Activated naive CD4-positive, alpha-beta T cell treated with anti-CD3 and anti-CD28 coated beads, Interleukin-2, amount 50 U/mL, for 16 hours (primary cell): Measurements from ENCODE around the gene PALM3.
"Not testable (repeated sequence)": the region's sequence is repeated elsewhere in the genome, so short reads cannot be mapped to it uniquely, and the experiment has no call there.

Experiments used
- DNase-seq: peaks from one replicate; pipeline ENCODE4 v3.0.0-alpha.2; 2020

The PALM3 gene

DNA sequence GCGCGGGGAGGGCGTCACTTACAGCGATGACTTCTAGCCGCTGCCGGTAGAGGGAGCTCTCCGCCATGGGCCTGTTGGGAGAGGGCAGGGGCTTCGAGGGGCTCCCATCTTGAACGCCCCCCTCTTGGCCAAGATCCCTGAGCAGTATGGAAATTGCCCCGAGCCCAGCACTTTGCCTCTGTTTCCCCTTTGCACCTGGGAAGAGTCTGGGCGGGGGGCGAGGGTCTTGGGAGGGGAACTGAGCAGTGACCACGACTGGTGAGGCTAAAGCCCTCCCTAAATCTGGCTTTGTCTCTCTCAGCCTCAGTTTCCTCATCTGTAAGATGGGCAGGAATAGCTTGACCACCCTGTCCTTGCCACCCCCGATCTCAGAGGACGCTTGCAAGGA, 2.8 kb downstream of the PALM3 start:
- peak; percentile 58 for DNase-seq

DNA sequence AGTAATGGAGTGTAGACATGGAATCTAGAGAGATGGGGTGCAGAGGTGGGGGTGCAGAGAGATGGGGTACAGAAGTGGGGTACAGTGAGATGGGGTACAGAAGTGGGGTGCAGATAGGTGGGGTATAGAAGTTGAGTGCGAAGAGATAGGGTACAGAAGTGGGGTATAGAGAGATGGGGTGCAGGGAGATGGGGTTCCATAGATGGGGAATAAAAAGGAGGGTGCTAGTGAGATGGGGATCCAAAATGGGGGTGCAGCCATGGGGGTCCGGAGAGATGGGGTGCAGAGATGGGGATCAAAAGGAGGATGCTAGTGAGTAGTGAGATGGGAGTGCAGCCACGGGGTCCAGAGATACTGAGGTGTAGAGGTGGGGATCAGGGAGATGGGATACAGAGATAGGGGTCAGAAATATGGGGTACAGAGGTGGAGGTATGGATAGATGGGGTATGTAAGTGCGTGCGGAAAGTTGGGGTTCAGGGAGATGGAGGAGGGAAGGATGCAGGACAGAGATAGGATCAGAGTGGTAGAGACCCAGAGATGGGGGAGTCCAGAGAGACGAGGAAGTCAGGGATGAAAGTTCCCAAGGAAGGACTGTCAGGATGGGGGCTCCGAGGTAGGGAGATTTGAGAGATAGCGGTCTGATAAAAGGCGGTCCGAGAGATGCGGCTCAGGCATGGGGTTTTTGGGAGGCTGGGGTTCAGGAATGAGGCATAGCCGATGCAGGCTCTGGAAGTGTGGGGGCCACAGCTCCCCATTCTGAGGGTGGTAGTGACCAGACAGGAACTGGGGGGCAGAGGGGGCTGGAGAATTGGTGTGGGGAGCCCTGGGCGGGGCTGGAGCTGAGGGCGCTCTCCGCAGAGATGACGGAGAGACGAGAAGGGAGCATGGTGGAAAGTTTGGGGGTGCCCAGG, 3.4 kb downstream of the PALM3 start:
- no peak for DNase-seq

DNA sequence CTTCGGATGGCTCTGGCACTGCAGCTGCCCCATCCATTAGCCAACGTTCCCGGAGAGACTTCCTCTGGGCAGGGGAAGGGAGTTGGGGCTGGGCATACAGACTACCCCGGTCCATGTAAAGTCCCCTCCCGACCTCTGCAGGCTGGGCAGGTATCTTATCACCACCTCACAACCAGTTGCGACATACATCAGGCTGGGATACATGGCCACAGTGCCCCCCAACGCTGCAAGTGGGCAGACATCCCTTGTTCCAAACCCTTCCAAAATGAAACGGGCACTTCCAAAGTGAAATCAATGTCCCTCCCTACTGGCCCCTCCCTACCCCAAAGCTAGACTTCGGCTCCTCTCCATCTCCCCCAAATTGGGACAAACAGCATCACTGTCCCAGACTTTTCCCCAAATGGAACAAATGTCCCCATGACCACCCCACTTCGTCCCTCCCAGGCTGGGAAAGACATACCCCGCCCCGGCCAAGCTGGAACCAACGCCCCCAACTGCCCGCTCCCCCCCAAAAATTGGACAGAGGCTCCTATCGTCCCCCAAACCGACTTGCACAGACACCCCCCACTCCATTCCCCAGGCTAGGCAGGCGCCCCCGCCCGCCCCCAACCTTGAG, 5.0 kb downstream of the PALM3 start:
- no peak for DNase-seq

DNA sequence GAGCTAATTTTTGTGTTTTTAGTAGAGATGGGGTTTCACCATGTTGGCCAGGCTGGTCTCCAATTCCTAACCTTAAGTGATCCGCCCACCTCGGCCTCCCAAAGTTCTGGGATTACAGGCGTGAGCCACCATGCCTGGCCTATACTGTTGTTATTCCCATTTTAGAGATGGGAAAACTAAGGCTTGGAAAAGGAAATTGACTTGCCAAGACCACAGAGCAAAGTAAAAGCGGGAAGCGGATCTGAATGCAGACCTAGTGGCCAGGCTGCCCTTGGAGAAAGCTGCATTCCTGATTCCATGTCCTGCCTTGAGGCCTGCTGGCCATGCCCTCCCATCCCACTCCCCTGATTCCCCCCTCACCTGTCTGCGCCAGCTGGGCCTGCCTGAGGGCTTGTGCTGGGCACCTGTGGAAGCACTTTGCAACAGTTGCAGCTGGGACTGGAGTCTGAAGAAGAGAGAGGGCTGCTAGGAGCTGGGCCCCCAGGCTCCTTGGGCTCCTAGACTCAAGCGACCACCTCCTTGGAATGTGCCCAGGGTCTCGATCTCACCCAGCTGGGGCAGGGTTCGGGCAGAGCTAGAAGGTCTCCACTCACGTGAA, 5.7 kb downstream of the PALM3 start:
- no peak for DNase-seq

DNA sequence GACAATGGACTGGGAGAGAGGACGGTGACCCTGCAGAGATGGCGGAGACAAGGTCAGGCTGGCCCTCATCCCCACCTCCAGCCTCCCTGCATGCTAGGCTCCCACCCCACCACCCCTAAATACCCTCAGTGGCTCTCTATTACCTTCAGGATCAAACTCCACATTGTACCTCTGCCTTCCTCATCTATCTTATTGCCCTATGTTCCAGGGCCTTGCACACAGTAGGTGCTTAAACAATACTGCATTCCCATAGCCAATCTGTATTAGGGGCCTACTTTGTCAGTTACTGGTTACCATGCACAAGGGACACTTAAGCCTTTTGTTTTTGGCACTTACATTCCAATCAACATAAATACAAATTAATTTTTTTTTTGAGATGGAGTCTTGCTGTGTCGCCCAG, 6.5 kb downstream of the PALM3 start:
- no peak for DNase-seq

DNA sequence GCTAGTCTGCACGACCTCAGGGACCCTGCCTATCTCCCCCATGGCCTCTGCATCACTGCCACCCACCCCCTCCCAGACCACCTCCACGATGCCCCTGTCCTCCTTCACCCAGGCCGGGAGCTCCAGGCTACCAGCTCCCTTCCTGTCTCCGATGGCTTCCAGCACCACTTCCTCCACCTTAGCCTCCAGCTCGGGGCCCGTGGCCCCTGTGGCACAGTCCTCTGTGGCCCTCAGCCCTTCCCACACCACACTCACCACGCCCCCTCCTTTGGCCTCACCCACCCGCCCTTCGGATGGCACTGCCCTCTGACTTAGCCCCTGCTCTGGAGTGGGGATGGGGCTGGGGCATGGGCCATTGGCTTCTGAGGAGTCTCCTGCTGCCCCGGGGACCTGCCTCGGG, 7.2 kb downstream of the PALM3 start:
- DNase-seq = no peak

DNA sequence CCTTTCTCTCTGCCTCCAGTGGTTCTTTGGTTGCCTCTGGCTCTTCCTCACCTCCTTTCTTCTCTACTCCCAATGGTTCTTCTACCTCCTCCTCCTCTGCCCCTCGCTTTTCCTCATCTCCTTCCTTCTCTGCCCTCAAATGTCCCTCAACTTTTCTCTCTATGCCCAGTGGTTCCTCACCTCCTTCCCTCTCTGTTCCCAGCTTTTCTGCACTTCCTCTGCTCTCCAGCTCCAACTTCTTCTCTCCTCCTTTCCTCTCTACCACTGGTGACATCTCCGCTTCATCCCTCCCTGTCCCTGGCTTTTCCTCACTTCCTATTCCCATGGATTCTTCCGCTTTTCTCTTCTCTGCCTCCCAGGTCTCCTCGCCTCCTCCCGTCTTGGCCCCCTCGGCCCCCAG, 7.8 kb downstream of the PALM3 start:
- DNase-seq = no peak

DNA sequence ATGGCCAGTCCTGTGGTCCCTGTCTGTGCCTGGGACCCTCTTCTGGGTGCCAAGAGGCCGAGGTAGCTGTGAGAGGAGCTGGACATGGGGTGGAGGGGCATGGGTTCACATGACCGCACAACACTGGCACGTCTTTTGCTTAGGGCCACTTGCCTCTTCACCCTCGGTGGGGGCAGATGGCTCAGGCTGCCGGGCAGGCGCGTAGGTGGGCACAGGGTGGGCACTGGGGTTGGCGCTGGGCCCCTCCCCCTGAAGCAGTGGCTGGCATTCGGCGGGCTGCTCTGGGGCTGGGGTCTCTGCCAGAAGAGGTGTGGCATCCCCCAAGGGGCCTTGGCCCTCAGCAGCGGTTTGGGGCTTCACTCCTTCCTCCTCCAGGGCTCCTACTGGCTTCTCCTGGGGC, 8.4 kb downstream of the PALM3 start:
- DNase-seq = no peak

DNA sequence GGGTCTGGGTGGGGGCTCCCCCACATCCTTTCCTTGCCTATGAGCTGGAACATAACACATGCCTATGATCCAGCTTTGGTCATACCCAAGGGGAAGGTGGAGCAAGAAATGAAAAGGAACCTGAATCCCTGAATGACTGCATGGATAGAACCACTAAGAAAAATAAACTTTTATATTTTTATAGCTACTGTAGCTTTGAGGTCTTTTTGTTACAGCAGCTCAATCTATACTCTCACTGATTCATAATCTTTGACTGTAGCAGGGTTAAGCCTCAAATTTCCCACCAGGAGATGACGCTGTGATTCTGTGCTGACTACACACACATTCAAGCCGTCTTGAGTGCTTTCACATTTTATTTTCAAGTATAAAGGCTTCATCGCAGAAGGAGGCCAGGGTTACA, 8.8 kb downstream of the PALM3 start:
- DNase-seq = no peak

DNA sequence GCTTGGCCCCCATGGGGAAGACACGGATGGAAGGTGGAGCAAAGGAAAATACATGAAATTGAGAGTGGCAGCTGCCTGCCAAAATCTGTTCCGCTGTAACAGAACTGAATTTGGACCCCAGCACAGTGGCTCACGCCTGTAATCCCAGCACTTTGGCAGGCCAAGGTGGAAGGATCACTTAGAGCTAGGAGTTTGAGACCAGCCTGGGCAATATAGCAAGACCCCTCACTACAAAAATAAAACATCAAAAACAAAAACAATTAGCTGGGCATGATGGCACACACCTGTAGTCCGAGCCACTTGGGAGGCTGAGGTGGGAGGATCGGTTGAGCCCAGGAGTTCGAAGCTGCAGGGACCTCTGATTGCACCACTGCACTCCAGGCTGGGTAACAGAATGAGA, 9.4 kb downstream of the PALM3 start:
- DNase-seq = no peak

DNA sequence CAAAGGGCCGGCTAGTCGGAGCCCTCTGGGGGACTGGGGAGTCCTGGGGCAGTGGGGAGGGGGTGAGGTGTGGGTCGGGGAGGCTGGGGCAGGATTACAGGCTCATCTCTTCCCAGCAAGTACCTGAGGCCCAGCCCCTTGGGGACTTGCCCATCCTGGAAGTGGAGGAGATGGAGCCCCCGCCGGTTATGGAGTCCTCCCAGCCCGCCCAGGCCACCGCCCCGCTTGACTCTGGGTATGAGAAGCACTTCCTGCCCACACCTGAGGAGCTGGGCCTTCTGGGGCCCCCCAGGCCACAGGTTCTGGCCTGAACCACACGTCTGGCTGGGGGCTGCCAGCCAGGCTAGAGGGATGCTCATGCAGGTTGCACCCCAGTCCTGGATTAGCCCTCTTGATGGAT, 9.9 kb downstream of the PALM3 start:
- DNase-seq = no peak

DNA sequence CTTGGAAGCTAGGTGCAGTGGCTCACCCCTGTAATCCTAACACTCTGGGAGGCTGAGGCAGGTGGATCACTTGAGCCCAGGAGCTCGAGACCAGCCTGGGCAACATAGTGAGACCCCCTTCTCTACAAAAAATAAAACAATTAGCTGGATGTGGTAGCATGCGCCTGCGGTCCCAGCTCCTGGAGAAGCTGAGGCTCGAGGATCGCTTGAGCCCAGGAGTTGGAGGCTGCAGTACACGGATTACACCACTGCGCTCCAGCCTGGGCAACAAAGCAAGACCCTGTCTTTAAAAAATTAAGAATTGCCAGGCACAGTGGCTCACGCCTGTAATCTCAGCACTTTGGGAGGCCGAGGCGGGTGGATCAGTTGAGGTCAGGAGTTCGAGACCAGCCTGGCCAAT, 10.9 kb downstream of the PALM3 start:
- not testable (repeated sequence) for DNase-seq

DNA sequence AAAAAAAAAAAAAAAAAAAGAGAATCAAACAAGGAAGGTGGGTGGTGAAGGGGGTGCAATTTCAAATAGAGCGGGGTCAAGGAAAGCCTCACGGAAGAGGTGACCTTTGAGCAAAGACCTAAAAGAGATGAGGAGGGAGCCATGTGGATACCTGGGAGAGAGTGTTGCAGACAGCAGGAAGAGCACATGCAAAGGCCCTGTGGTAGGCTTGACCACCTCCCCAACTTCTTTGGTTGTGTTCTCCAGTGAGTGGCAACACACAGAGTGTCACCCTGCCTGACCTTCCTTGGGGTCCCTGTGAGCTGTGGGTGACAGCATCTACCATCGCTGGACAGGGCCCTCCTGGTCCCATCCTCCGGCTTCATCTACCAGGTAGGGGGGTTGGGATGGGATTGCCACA, 11.4 kb downstream of the PALM3 start:
- no peak for DNase-seq

DNA sequence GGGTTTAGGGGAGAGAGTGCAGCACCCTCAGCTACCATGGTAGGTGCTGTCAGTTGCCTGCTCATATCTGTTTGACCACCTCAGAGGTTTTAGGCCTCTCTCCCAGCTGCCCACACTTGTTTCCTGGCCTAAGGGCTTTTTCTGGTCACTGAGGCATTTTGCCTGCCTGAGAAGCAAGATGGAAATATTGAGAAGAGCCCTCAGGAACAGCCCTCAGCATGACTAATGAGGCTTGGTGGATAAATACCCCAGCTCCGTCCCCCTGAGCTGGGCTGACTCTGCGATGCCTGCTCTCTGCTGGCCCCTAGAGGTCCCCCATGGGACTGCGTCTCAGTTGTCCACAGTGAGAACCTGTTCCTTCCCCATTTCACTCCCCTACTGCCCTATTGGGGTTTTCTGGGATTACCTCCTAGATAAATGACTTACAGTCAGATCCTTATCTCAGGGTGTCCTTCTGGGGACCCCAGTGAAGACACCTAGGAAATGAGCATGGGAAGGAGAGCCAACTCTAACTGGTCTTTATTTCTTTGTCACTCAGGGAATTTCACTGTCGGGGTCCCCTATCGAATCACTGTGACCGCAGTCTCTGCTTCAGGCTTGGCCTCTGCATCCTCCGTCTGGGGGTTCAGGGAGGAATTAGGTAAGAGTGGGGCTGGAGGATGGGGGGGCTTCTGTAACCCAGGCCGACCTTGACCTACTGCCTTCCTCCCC, 13.3 kb downstream of the PALM3 start:
- DNase-seq = peak; percentile 78

DNA sequence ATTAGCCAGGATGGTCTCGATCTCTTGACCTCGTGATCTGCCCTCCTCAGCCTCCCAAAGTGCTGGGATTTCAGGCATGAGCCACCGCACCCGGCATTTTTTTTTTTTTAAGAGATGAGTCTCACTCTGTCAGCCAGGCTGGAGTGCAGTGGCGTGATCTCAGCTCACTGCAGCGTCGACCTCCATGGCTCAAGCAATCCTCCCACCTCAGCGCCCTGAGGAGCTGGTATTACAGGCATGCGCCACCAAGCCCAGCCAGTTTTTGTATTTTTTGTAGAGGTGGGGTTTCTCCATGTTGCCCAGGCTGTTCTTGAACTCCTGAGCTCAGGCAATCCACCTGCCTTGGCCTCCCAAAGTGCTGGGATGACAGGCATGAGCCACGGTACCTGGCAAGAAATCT, 14.0 kb downstream of the PALM3 start:
- not testable (repeated sequence) for DNase-seq

DNA sequence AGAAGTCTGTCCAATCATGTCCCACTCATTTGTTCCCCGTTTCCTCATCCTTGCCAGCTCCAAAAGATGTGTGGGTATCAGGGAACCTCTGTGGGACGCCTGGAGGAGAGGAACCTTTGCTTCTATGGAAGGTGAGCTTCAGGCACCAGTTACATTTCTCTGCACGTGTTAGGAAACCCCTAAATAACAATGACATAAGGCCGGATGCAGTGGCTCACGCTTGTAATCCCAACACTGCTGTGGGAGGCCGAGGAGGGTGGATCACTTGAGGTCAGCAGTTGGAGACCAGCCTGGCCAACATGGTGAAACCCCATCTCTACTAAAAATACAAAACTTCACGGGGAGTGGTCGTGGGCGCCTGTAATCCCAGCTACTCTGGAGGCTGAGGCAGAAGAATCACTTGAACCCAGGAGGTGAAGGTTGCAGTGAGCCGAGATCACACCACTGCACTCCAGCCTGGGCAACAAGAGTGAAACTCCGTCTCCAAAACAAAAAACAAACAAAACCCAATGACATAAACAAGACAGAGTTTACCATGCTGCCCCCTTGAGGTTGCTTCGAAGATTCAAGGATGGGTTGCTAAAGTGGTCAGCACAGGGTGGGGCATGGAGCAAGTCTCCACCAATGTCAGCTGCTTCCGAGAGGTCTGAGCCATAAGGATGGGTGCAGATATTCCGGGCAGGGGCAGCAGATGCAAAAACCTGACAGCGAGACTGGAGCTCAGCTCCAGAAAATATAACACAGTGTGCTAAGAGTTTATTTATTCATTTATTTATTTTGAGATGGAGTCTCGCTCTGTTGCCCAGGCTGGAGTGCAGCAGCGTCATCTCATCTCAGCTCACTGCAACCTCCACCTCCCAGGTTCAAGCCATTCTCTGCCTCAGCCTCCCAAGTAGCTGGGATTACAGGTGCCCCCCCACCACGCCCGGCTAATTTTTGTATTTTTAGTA, 18.9 kb downstream of the PALM3 start:
- not testable (repeated sequence) for DNase-seq

DNA sequence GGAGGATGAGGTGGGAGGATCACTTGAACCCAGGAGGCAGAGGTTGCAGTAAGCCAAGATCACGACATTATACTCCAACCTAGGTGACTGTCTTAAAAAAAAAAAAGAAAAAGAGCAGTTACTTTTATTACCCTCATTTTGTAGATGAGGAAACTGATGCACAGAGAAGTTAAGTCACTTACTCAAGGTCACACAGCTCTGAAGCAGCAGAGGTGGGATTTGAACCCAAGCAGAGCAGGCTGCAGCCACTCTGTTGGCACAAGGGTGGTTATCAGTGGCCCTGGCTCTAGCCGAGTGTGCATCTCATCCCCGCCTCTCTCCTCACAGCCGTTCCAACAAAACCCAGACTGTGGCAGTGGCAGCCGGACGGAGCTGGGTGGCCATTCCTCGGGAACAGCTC, 22.7 kb downstream of the PALM3 start:
- no peak for DNase-seq

DNA sequence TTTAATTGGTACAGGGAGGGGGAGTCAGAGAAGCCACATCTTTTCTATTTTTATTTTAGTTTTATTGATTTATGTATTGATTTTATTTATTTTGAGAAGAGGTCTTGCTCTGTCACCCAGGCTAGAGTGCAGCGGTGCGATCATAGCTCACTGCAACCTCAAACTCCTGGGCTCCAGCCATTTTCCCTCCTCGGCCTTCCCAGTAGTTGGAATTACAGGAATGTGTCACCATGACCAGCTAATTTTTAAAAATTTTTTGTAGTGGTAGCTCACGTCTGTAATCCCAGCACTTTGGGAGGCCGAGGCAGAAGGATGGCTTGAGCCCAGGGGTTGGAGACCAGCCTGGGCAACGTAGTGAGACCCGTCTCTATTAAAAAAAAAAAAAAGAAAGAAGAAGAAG, 26.2 kb downstream of the PALM3 start:
- DNase-seq = no peak

DNA sequence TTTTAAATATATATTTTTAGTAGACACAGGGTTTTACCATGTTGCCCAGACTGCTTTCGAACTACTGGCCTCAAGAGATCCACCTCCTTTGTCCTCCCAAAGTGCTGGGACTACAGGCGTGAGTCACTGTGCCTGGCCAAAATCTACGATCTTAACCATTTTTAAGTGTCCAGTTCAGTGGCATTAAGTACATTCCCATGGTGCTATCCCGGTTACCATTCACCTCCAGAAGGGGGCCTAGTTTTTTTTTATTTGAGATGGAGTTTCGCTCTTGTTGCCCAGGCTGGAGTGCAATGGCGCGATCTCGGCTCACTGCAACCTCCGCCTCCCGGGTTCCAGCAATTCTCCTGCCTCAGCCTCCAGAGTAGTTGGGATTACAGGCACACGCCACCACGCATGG, 26.7 kb downstream of the PALM3 start:
- not testable (repeated sequence) for DNase-seq

DNA sequence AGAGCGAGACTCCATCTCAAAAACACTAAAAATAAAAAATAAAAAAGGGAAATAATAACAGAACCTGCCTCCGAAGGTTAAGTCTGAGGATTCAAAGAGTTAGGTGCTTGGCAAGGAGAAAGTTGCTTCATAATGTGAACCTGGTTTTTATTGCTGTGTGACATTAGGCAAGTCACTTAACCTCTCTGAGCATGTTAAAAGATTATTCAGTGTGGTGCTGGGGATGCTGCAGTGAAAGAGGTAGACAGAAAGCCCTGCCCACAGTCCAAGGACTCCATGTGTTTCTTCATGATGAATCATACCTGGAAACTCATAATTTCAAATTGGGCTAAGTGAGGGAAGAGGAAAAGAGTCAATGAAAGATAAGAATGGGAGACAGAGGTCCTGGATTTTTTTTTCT, 27.9 kb downstream of the PALM3 start:
- DNase-seq = no peak

DNA sequence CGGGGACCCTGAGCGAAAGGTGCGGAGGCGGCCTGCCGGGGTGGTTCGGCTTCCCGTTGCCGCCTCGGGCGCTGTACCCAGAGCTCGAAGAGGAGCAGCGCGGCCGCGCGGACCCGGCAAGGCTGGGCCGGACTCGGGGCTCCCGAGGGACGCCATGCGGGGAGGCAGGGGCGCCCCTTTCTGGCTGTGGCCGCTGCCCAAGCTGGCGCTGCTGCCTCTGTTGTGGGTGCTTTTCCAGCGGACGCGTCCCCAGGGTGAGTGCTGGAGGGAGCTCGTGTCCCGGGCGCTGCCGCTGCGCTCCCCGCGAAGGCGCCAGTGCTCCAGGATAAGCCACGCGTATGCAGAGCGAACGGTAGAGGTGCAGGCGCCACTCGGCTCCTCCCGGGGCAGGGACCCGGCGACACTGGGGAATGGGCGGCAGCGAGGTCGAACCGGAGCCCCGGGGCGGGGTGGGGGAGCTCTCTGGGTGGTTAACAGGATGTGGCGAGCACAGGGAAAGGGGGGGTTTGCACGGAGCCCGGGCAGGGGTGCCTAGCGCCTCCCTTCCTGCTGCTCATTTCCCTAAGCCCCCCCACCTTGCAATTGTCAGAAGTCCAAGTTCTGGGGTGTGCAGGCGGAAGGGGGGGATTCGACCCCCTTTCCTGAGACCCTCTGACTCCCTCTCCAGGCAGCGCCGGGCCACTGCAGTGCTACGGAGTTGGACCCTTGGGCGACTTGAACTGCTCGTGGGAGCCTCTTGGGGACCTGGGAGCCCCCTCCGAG, 30.0 kb downstream of the PALM3 start, which contains the start of gene IL27RA:
Gene IL27RA, plus strand, starts transcription at position 44 of the 762 bp plus-strand sequence. Its CDS starts 111 bp downstream, at position 155.
- DNase-seq = peak; percentile 81
